Ovary (tissue), 3 donors: Measurements from ENCODE around the gene INS.

Experiments used
- CTCF ChIP-seq, 3 donors: fragments of 450-650 bp in 2 of 3; fragments of 200-600 bp in 1 of 3; IDR thresholded peaks; one replicate each; pipeline versions ENCODE4 v1.5.1 to v1.8.0; 2016 to 2022; ENCODE audit warnings: antibody characterized with exemption in 3 of 3, mild to moderate bottlenecking in 1 of 3
- EP300 ChIP-seq: sonication (generic); formaldehyde crosslinking; IDR thresholded peaks from one replicate; pipeline ENCODE4 v1.6.1; 2017; ENCODE audit warnings: antibody characterized with exemption
- POLR2A ChIP-seq: fragments of 450-650 bp; IDR thresholded peaks from one replicate; pipeline ENCODE4 v1.6.1; 2017; ENCODE audit warnings: antibody characterized with exemption, mild to moderate bottlenecking, moderate library complexity
- donor health status: DM: no; HTN: no; CAD: no.

DNA sequence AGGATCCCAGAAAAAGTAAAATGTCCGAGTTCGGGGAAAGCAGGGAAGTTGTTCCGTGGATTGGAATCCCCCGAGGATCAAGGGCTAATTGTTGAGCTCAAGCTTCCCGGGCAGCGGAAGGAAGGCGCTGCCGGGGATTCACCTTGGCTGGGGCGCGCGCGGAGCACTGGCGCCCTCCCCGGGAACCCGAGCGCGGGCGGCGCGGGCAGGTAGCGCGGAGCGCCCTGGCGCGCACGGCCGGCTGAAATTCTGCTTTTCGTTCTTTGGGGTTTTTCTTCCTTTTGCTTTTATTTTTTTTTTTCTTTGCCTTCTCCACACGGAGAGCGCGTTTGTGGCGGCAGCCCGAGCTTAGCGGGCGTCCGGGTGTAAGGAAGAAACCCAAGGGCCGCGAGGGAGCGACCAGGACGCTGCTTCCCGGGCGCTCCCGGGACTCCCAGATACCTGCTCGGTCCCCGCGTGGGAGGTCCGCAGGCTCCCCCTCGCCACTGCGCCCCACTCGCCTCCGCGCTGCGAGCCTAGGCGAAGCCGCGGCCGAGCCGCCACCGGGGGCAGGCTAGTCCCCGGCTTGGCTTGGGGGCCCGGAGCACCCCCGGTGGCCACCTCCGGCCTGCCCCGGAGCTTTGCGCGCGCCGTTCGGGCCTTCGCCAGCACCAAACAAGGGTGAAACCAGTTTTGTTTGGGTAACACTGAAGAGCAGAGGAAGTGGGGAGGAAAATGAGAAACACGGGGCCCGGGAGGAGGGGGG, 17.0 kb downstream of the INS start:
- TF ChIP-seq CTCF (IDR thresholded peaks at IDR 0.05) (no peak), POLR2A (no peak), EP300 (no peak)
